ENCODE results near the gene MBD4. TPM values are rescaled to one million over a fixed set of nuclear protein-coding genes. Genes with fewer than 3 reads are reported as not detected.

Gene MBD4
- total RNA-seq, 1 donor from 2014 or later, result 23.9 TPM

DNA sequence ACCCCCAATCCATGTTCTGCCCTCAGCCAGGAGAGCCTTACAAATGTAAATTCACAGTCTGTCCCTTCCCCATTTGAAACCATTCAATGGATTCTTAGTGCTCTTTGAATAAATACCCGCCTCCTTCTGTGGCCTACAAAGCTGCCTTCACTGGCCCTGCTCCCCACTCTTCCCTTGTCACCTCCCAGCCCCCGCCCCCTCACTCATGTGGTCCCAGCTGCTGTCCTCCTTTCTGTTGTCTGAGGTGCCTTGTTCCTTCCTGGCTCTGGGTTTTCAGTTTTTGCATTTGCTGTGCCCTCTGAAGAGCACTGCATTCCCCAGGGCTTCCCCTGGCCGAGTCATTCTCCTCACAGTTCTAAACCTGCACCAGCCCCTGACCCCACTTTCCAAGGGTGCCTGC is 14.5 kb downstream of the MBD4 start:
- DNase-seq (ENCODE audit: low read depth), result no peak
- Histone ChIP-seq H3K36me3 (ENCODE audit: control insufficient read depth, insufficient read depth, low read length) (no peaks in the 10 kb centered on the region), H3K27me3 (ENCODE audit: control insufficient read depth, insufficient read depth, low read length) (peaks cover 7% of the 10 kb centered on the region), H3K4me3 (ENCODE audit: low read depth, low read length) (no peak overlapping the region)
- TF ChIP-seq CTCF (IDR thresholded peaks at IDR 0.05; ENCODE audit: insufficient read depth, low read length, poor library complexity, severe bottlenecking), result no peak

DNA sequence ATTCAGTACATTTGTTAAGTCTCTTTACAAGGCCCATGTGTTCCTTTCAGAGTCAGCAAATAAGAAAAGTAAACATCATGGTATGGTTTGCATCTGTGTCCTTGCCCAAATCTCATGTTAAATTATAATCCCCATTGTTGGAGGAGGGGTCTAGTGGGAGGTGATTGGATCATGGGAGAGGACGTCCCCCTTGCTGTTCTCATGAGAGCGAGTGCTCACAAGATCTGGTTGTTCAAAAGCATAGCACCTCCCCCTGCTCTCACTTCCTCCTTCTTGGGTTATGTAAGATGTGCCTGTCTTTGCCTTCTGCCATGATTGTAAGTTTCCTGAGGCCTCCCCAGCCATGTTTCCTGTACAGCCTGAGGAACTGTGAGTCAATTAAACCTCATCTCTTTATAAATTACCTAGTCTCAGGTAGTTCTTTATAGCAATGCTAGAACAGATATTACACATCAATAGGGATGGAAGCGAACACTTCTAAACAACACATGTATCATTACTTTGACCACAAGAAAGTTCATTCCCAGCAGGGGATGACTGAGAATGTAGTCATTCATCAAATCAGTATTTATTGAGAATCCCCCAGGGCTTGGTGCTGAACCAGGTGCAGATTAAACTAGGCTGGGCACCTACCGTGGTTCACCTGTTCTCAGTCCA is 15.4 kb downstream of the MBD4 start:
- no peak for TF ChIP-seq CTCF (IDR thresholded peaks at IDR 0.05; ENCODE audit: insufficient read depth, low read length, poor library complexity, severe bottlenecking)
- DNase-seq (ENCODE audit: low read depth), result no peak
- no peak overlapping the region for H3K4me3 ChIP-seq (ENCODE audit: low read depth, low read length)

GRCh38 chr3:129422897-129423296 is 16.9 kb downstream of the MBD4 start:
- peaks cover 7% of the 10 kb centered on the region for H3K27me3 ChIP-seq (ENCODE audit: control insufficient read depth, insufficient read depth, low read length)
- no peak overlapping the region for H3K4me3 ChIP-seq (ENCODE audit: low read depth, low read length)
- no peaks in the 10 kb centered on the region for H3K36me3 ChIP-seq (ENCODE audit: control insufficient read depth, insufficient read depth, low read length)
- no peak for TF ChIP-seq CTCF (IDR thresholded peaks at IDR 0.05; ENCODE audit: insufficient read depth, low read length, poor library complexity, severe bottlenecking)
- DNase-seq (ENCODE audit: low read depth), result no peak

More for the DNA sequence above, 15.4 kb downstream of the MBD4 start:
- no peaks in the 10 kb centered on the region for H3K36me3 ChIP-seq (ENCODE audit: control insufficient read depth, insufficient read depth, low read length)
- H3K27me3 ChIP-seq (ENCODE audit: control insufficient read depth, insufficient read depth, low read length), result peaks cover 7% of the 10 kb centered on the region

- no peak overlapping the region for H3K4me3 ChIP-seq (ENCODE audit: low read depth, low read length)
- TF ChIP-seq CTCF (IDR thresholded peaks at IDR 0.05; ENCODE audit: insufficient read depth, low read length, poor library complexity, severe bottlenecking), result no peak
- H3K36me3 ChIP-seq (ENCODE audit: control insufficient read depth, insufficient read depth, low read length), result no peaks in the 10 kb centered on the region
- no peak for DNase-seq (ENCODE audit: low read depth)
- H3K27me3 ChIP-seq (ENCODE audit: control insufficient read depth, insufficient read depth, low read length), result peaks cover under 1% of the 10 kb centered on the region
Observed at GRCh38 chr3:129421988-129422745, 17.6 kb downstream of the MBD4 start.

DNA sequence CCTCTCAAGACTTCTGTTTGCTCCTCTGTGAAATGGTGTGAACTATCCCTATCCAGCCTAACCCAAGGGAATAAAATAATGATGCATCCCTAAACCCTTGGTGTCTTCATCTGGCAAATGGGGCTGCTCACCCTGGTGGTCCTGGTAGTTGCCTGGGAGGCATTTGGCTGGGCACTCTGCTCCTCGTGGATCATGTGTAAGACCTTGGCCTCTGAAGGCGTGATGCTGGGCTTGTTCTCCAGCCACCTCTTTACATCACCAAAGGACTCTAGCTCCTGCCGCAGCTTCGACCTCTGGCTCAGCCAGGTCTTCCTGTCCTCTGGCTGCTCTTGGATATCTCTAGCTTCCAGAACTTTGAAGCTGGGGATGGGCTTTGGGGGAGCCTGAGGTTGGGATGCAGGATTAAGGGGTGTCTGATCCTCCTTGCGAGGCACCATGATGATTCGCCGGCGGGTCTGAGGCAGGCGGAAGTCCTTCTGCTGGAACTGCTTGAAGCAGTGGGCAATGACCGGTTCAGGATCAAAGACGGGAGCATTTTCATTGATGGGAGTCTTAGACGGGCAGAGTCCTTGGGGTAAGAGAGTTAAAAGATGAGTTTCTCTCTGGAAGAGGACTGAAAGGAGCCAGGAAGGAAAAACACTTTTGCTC is 18.4 kb downstream of the MBD4 start:
- no peak for DNase-seq (ENCODE audit: low read depth)
- no peak overlapping the region for H3K4me3 ChIP-seq (ENCODE audit: low read depth, low read length)
- H3K27me3 ChIP-seq (ENCODE audit: control insufficient read depth, insufficient read depth, low read length), result no peaks in the 10 kb centered on the region
- H3K36me3 ChIP-seq (ENCODE audit: control insufficient read depth, insufficient read depth, low read length), result no peaks in the 10 kb centered on the region
- no peak for TF ChIP-seq CTCF (IDR thresholded peaks at IDR 0.05; ENCODE audit: insufficient read depth, low read length, poor library complexity, severe bottlenecking)

Measured in kidney epithelial cell (primary cell).